NCI-H2196 (cell line): ENCODE data around the gene PARD6B.
A peak's percentile ranks its signal among the peaks of the same experiment; 100 is the strongest.
"Not testable (repeated sequence)": the region's sequence is repeated elsewhere in the genome, so short reads cannot be mapped to it uniquely, and the experiment has no call there.

ENCODE experiments used
- DNase-seq: peaks from one replicate; lab custom pipeline; 2025; ENCODE audit not compliant: unreplicated experiment; lab: John Stamatoyannopoulos, UW

Gene PARD6B

DNA sequence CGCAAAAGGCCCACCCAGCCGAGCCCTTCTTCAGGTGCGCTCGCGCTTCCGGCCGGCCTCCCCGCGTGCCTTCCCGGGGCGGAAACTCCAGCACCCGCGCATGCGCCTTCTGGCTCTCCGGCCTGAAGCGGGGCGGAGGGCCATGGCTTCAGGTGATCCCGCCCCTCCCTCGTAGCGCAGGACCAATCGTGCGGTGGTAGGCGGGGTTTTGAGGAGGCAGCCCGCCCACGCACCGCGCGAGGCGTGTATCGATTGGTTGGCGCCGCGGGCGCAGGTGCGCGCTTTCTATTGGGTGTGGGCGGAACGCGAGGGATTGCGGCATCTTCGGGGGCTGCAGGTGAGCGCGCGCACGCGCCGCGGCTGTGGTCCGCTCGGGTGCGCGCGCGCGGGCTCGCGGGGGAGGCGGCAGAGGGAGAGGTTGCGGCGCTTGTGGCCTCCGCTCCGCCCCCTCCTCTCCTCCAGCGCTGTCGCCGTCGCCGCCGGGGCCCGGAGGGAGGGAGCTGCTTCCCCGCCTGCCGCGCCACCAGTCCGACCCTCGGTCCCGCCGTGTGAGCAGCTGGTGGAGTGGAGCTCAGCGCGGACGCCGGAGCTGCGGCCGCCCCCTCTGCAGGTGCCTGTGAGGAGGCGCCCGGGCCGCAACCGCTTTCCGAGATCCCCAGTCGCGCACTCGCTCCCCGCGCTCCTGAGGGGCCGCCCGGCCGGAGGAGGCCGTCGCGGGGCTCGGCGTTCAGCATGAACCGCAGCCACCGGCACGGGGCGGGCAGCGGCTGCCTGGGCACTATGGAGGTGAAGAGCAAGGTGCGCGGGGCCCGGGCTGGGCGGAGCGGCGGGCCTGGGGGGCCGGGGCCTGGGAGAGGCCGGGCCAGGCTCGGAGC is at the start of gene PARD6B:
Gene PARD6B (plus strand): TSS at position 526 of the 875 bp plus-strand sequence. CDS start 207 bp downstream, at position 733.
- peak; percentile 99 for DNase-seq

- no peak for DNase-seq
Observed at GRCh38 chr20:50682065-50682464, 49.3 kb upstream of the PARD6B start.

- DNase-seq, result no peak
Observed at GRCh38 chr20:50682947-50683530, 48.3 kb upstream of the PARD6B start.

DNA sequence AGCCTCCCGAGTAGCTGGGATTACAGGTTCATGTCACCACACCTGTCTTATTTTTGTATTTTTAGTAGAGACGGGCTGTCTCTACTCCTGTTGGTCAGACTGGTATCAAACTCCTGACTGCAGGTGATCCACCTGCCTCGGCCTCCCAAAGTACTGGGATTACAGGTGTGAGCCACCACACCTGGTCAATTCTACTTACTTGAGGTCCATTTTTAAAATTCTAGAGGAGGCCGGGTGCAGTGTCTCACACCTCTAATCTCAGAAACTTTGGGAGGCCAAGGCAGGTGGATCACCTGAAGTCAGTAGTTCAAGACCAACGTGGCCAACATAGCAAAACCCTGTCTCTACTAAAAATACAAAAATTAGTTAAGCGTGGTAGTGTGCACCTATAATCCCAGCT is 47.8 kb upstream of the PARD6B start:
- DNase-seq, result no peak

DNA sequence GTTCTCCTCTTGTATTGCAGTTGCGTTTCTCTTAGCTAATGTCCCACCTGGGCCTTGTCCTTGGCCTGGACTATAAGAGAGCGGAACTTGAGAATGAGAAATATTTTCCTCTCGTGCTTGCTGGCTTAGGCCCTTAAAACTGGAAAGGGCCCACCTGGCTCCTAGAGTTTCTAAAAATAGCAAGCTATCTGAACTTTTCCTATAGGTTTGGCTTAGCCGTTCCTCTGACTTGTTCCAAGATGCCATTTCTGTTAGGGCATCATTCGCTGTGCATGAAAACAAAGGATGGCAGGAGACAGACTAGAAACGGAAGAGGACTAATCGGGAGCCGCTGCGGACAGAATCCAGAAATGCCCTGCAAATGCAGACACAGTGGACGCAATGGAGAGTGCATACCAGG is 44.6 kb upstream of the PARD6B start:
- DNase-seq, result no peak

DNA sequence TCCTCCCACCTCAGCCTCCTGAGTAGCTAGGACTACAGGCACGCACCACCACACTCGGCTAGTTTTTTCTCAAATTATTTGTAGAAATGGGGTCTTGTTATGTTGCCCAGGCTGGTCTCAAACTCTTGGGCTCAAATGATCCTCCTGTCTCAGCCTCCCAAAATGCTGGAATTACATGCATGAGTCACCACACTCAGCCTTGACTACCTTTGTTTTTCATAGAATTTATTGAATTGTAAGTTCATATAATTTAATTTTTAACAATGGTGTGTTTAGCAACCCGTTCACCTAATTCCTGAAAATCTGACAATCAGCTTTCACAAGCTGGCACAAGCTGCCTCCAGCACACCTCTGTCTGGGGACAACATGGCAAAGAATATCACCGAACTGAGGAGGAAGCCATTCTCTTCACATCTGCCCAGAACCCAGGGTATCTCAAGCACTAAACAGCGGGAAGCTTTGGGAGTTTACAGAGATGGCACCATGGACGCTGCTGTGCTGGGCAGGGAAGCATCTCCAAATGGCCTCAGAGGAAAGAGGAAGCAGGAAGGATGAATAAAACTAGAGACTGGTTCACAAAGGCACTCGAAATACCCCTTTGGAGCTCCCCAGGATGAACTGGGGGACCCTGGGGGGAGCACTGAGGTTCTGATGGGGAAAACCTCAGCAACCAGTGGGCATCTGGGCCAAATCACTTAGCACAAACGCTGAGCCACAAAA is 43.0 kb upstream of the PARD6B start:
- DNase-seq, result no peak

GRCh38 chr20:50689864-50690649 is 41.3 kb upstream of the PARD6B start:
- peak; percentile 80 for DNase-seq

GRCh38 chr20:50690650-50691572 is 40.5 kb upstream of the PARD6B start, which contains the start of gene RIPOR3:
Gene RIPOR3, minus strand, starts transcription at chr20:50691542. Its CDS starts 414 bp downstream, at chr20:50691128.
- DNase-seq, result no peak

- DNase-seq, result no peak
Observed at GRCh38 chr20:50691573-50692551, 39.5 kb upstream of the PARD6B start.

DNA sequence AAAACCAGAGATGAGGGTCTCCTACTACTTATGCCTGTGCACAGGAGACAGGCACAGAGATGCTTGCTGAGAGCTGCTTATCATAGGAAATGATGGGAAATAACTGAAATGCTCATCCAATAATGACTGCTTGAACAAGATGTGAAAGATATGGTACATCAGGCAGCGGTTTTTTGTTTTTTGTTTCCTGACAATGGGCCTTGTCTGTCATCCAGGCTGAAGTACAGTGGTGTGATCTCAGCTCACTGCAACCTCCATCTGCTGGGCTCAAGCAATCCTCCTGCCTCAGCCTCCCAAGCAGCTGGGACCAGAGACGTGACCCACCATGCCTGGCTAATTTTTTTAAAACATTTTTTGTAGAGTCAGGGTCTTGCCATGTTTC is 38.8 kb upstream of the PARD6B start:
- DNase-seq, result no peak

DNA sequence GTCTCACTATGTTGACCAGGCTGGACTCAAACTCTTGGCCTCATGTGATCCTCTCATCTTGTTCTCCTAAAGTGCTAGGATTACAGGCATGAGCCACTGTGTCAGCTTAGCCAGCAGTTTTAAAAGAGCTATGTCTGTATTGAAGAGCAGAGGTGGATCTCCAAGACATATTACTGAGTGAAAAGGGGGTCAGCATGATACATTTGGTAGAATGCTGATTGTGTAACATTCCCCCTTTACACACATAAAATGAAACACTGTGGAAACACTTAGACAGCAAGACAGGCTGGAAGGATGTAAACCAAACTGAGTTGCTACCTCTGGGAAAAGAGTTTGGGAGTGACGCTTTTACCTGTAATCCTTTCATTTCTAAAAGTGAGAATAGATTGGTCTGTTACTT is 38.4 kb upstream of the PARD6B start:
- DNase-seq, result no peak

- no peak for DNase-seq
Observed at GRCh38 chr20:50694379-50695134, 36.8 kb upstream of the PARD6B start.

- no peak for DNase-seq
Observed at GRCh38 chr20:50695135-50695872, 36.1 kb upstream of the PARD6B start.

GRCh38 chr20:50698255-50698654 is 33.1 kb upstream of the PARD6B start:
- DNase-seq, result not testable (repeated sequence)

- no peak for DNase-seq
Observed at GRCh38 chr20:50699688-50700087, 31.7 kb upstream of the PARD6B start.

DNA sequence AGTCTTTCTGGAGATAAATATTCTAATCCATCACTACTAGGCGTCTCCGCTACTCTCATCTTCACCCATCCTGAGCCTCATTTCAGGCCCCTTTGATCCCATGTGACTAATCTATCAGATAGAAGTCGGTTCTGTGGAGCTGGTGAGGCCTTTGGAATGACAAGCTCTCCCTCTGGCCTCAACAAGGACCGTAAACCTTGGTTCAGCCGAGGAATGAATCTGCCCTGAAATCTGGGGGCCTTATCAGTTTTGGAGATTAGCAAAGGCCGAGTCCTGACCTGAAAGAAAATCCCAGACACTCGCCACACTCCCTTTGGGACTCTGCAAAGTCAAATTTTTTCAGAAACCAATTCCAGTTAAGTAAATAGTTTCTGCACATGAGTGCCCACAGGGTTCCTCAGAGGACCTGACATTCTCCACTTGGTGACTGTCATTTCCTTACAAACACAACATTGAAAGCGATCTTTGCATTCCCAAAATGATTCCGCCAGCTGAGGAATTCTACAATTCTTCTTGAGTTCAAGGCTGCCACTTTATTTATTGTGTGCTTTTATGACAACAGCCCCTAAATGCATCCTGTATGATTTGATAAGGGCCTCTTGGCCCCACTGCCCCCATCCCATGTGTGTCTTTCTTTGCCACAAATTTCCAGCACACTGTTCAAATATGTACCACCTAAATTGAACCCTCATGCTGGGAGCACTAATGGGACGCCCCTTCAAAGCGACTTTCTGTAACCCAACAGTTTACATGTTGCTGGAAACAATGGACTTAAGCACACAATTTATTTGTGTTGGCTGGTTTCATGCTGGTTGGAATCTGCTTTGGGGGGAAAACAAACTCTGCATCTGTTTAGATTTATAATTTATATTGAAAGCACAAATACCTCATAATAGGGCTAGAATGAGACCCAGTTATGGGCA is 30.1 kb upstream of the PARD6B start:
- no peak for DNase-seq
